ENCODE data around the gene GRIK4. TPM values are rescaled to one million over a fixed set of nuclear protein-coding genes. Genes with fewer than 3 reads are reported as not detected.
"Not testable (repeated sequence)": the region's sequence is repeated elsewhere in the genome, so short reads cannot be mapped to it uniquely, and the experiment has no call there.

GRIK4 gene
- total RNA-seq, 4 donors from 2014 or later, result under 0.01 to 0.69 (median 0.25) TPM

GRCh38 chr11:120613264-120614226 lies 102.0 kb downstream of the GRIK4 start:
- Histone ChIP-seq H3K4me1 (peaks cover 0 to 20% (median 6%) of the 10 kb centered on the region in 3 donors), H3K36me3 (no peaks in the 10 kb centered on the region), H3K9me3 (peaks cover 0 to 13% (median 0%) of the 10 kb centered on the region in 3 donors), H3K4me3 (no peak overlapping the region), H3K27ac (no peak overlapping the region), H3K27me3 (peaks cover 16% of the 10 kb centered on the region)
- 60 to 81% methylated on average over 1 to 2 of the region's 6 CpGs for WGBS, 2 donors (ENCODE audit: low coverage in 1 of 2)
- no peak for TF ChIP-seq EP300 (IDR thresholded peaks at IDR 0.05)
- TF ChIP-seq POLR2AphosphoS5 (IDR thresholded peaks at IDR 0.05), result no peak
- TF ChIP-seq POLR2A (IDR thresholded peaks at IDR 0.05), result no peak
- TF ChIP-seq CTCF (IDR thresholded peaks at IDR 0.05), result no peak
- ATAC-seq, result no peak

- H3K9me3 ChIP-seq, result peaks cover 0 to 23% (median 0%) of the 10 kb centered on the region in 3 donors
- no peak overlapping the region for H3K27ac ChIP-seq
- no peak overlapping the region for H3K4me3 ChIP-seq
- no peaks in the 10 kb centered on the region for H3K36me3 ChIP-seq
- 43% methylated on average over 2 of the region's 2 CpGs; no CpG with 5 or more reads in 1 of the 2 donors for WGBS, 2 donors (ENCODE audit: low coverage in 1 of 2)
- H3K27me3 ChIP-seq, result peaks cover 16% of the 10 kb centered on the region
- ATAC-seq, result no peak
- H3K4me1 ChIP-seq, result peaks cover 0 to 1% (median 0%) of the 10 kb centered on the region in 3 donors
- no peak for TF ChIP-seq EP300 (IDR thresholded peaks at IDR 0.05)
- TF ChIP-seq POLR2A (IDR thresholded peaks at IDR 0.05), result no peak
- TF ChIP-seq CTCF (IDR thresholded peaks at IDR 0.05), result no peak
Observed at GRCh38 chr11:120615391-120615790, 103.8 kb downstream of the GRIK4 start.

- no peak for ATAC-seq
Observed at GRCh38 chr11:120618399-120618798, 106.9 kb downstream of the GRIK4 start.

GRCh38 chr11:120622189-120622875 lies 110.8 kb downstream of the GRIK4 start:
- Histone ChIP-seq H3K27ac (no peak overlapping the region), H3K4me1 (peaks cover 0 to 5% (median 3%) of the 10 kb centered on the region in 3 donors), H3K27me3 (peaks cover 12% of the 10 kb centered on the region), H3K36me3 (no peaks in the 10 kb centered on the region), H3K4me3 (no peak overlapping the region), H3K9me3 (peaks cover 0 to 23% (median 0%) of the 10 kb centered on the region in 3 donors)
- WGBS, 2 donors (ENCODE audit: low coverage in 1 of 2), result 49 to 62% methylated on average over 5 to 6 of the region's 7 CpGs
- TF ChIP-seq CTCF (IDR thresholded peaks at IDR 0.05), result no peak
- TF ChIP-seq POLR2AphosphoS5 (IDR thresholded peaks at IDR 0.05), result no peak
- no peak for TF ChIP-seq EP300 (IDR thresholded peaks at IDR 0.05)
- peak; percentile 75 for ATAC-seq

More at GRCh38 chr11:120618399-120618798, 106.9 kb downstream of the GRIK4 start:
- no peak overlapping the region for H3K27ac ChIP-seq
- WGBS, 2 donors (ENCODE audit: low coverage in 1 of 2), result 88 to 100% methylated on average over 1 to 3 of the region's 5 CpGs
- H3K36me3 ChIP-seq, result no peaks in the 10 kb centered on the region
- H3K4me3 ChIP-seq, result no peak overlapping the region
- TF ChIP-seq CTCF (IDR thresholded peaks at IDR 0.05), result no peak
- TF ChIP-seq EP300 (IDR thresholded peaks at IDR 0.05), result no peak
- TF ChIP-seq POLR2A (IDR thresholded peaks at IDR 0.05), result no peak
- H3K9me3 ChIP-seq, result peaks cover 0 to 23% (median 0%) of the 10 kb centered on the region in 3 donors
- H3K27me3 ChIP-seq, result peaks cover 16% of the 10 kb centered on the region
- H3K4me1 ChIP-seq, result peaks cover 0 to 5% (median 3%) of the 10 kb centered on the region in 3 donors

- not testable (repeated sequence) for H3K4me3 ChIP-seq, H3K27ac ChIP-seq, ATAC-seq, H3K9me3 ChIP-seq, H3K36me3 ChIP-seq, H3K4me1 ChIP-seq
- 91 to 93% methylated on average over 7 to 12 of the region's 12 CpGs for WGBS, 2 donors (ENCODE audit: low coverage in 1 of 2)
- peaks cover 12% of the 10 kb centered on the region for H3K27me3 ChIP-seq
Observed at GRCh38 chr11:120624992-120625391, 113.4 kb downstream of the GRIK4 start.
